Activated CD4-positive, alpha-beta T cell treated with anti-CD3 and anti-CD28 coated beads, Interleukin-2, amount 50 U/mL, for 4 hours (primary cell): ENCODE results near the gene OR51E2.

Experiments used
- DNase-seq, 2 experiments: peaks; one replicate each; pipeline ENCODE4 v3.0.0-alpha.2; 2020

Gene OR51E2

DNA sequence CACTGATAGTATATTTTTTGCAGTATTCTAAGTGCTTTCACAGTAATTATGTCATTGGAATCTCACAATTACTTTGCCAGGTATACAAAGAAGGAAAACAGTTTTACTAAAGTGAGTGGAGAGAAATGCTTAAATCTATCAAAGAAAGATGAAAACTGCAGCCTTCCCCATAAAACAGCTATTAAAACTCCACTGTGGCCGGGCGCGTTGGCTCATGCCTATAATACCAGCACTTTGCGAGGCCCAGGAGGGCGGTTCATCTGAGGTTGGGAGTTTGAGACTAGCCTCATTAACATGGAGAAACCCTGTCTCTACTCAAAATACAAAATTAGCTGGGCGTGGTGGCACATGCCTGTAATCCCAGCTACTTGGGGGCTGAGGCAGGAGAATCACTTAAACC lies 34.8 kb downstream of the OR51E2 start:
- no peak for DNase-seq

DNA sequence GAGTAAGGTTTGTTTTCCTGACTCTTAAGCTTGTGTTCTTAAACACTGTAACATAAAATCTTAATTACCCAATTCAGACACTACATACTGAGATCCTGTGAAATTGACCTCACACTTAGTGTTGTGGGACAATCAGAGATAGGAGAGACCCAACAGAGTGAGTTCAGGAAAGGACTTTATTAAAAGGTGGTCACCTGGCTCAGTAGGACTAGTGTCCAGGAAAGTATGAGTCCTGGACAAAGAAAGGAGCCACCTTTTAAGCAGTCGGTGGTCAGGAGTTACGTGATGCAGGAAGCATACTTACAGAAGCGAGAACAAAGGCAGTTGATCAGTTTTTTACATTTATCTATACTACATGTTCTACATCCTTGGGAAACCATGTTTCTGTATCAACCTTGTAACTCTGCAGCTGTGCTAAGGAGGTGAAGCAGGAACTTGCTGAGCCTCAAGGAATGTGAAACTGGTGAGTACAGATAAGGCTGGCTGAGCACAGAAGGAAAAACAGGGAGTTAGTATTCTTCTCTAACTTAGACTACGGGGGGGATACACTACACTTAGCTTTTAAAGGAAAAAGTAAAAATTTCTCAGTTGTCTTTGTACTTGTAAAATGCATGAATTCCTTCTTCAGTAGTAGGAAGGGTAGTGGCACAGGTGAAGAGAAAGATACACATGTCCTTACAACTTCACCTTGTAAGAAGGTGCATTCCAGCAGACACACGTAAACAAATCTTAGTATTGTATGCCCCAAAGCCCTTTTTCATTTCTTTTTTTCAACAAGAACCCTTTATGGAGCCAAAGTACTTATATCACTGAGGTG lies 38.8 kb downstream of the OR51E2 start:
- DNase-seq: no peak

DNA sequence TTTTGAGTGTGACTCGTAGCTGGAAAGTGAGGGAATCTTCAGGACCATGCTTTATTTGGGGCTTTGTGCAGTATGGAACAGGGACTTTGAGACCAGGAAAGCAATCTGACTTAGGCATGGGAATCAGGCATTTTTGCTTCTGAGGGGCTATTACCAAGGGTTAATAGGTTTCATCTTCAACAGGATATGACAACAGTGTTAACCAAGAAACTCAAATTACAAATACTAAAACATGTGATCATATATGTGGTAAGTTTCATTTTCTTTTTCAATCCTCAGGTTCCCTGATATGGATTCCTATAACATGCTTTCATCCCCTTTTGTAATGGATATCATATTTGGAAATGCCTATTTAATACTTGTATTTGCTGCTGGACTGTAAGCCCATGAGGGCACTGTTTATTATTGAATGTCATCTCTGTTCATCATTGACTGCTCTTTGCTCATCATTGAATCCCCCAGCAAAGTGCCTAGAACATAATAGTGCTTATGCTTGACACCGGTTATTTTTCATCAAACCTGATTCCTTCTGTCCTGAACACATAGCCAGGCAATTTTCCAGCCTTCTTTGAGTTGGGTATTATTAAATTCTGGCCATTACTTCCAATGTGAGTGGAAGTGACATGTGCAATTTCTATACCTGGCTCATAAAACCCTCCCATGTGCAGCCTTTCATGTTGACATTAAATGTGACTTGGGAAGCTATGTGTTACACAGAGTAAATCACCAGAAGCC lies 42.9 kb downstream of the OR51E2 start:
- DNase-seq: no peak

DNA sequence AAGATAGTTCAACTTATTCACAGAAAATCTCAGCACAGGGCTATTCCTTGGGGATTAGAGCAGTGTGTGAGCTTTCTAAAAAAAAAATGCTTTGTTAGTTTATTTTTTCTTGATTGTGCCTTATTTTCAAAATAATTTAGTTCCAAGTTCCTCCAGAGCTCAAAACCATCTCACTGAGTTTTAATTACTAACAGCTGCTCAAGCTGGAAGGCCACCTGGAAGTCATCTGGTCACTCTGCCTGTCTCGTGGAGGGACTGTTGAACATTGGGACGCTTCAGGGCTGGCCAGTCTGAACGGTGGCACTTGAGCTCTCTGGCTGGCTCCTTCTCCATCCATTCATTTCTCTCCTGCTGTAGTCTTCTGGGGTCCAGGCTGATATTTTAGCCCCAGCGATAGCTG lies 49.9 kb downstream of the OR51E2 start:
- no peak for DNase-seq

DNA sequence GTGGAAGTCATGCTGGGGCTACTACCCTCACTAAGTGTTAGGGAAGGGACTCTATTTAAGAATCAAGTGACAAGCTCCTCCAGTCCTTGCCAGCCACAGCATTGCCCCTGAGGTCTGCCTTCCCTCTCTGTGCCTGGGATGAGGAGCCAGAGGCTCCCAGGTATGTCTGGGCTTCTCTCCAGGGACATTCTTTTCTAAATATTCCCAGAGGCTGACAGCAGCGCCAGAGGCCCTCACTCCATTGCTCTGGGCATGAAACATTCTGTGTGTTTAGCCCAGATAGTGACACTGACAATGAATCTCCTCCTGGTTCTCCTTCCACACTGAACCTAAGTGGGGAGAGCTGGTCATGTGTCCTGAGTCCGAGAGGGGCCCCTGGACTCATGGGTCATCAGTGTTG lies 51.7 kb downstream of the OR51E2 start:
- no peak for DNase-seq

DNA sequence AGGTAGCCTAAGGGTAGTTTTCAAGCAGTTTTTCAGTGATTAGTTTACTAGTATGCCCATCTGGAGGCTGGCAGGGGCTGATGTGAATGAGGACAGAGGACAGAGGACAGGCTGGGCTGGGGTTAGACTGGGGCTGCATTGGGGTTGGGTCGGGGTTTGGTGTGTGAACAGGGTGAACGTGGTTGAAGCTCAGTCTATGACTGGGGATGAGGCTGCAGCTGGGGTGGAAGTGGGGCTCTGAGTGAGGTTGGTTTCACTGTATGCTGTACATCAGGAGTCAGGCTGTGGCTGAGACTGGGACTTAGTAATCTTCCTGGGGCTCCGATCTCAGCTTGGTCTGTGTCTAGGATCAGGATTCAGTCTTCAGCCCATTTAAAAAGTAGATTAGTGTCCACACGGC lies 53.4 kb downstream of the OR51E2 start:
- DNase-seq: no peak

DNA sequence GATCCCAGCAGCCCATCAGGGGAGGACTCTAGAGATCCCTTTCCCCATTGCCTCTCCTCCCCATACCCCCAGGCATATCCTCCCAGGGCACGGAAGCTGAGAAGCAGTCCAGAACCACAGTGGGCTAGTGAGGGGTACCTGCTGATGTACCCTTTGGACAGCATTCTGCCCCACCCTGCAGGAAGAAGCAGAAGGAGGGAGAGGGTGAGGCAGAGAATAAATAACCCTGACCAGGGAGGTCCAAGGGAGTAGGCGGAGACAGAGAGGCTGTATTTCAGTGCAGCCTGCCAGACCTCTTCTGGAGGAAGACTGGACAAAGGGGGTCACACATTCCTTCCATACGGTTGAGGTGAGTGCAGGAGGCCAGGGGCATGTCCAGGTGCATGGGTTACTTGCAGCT lies 54.0 kb downstream of the OR51E2 start, which contains the start of gene OR51E1:
TSS of gene OR51E1 (plus strand) at position 301 of the 400 bp plus-strand sequence. CDS start 8,545 bp downstream, outside the sequence.
- no peak for DNase-seq

DNA sequence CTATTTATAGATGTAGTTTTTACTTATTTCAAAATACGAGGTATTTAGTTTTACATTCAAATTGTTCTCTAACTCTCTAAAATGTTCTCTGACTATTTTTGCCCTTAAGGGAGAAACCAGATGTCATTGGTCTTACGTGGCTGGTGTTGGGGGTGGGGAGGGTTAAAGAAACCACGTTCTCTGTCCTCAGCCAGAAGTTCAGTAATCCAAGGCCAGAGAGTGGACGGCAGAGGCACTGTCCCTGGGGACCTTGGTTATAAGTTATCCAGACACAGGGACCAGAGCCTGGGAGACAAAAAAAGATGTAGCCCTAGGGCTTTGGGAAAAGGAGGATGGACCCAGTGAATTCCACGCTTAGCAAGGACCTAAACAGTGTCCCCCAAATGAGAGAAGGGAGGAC lies 54.6 kb downstream of the OR51E2 start:
- DNase-seq: no peak

DNA sequence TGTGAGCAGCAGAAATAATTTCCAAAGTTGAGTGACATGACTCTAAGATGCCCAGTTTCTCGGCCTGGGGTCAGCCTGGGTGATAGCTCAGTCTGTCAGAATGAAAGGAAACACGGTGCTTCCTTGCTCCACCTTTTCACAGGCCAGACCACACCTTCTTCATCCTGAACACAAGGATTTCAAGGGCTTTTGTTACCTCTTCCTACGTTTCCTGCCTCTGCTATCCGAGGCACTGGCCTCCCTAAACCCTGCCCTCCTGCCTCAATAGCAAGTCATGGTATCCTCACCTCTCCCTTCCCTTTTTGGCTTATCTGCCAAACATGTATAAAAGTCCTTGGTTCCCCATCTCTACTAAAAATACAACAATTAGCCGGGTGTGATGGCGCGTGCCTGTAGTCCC lies 55.6 kb downstream of the OR51E2 start:
- DNase-seq: no peak

DNA sequence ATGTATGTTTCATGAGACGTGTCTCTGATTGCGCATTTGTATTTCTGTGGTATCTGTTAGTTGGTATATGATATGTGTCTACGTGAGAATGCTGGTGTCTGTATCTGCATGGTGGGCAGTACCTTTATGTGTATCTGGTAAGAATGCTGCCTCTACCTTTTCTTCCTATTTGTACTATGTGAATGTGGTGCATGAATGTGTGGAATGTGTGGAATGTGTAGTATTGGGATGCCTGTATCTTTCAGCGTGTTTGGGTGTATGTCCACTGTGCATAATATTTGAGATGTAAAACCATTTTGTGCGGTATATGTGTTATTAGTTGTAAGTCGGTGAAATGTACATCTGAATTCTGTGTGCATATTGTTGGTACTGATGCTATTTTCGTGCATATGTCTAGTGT lies 56.2 kb downstream of the OR51E2 start:
- DNase-seq: no peak

DNA sequence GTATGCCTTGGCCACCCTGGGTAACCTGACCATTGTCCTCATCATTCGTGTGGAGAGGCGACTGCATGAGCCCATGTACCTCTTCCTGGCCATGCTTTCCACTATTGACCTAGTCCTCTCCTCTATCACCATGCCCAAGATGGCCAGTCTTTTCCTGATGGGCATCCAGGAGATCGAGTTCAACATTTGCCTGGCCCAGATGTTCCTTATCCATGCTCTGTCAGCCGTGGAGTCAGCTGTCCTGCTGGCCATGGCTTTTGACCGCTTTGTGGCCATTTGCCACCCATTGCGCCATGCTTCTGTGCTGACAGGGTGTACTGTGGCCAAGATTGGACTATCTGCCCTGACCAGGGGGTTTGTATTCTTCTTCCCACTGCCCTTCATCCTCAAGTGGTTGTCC lies 57.7 kb downstream of the OR51E2 start:
- no peak for DNase-seq

DNA sequence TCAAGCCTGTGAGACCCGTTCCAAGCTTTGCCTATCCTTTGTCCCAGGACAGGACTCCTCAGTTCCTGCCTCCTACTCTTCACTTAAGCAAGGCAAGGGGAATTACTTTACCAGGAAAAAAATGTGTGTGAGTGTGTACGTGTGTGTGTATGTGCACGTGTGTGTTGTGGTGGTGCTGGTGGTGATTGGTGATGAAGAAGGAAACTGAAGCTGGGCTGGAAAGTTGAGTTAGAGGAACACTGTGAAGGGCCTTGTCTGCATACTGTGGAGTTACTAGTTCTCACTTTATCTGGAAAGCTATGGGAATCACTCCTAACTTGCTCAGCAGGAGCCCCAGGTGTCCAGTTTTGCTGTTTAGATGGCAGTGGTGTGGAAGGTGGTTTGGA lies 60.0 kb downstream of the OR51E2 start:
- DNase-seq: no peak

DNA sequence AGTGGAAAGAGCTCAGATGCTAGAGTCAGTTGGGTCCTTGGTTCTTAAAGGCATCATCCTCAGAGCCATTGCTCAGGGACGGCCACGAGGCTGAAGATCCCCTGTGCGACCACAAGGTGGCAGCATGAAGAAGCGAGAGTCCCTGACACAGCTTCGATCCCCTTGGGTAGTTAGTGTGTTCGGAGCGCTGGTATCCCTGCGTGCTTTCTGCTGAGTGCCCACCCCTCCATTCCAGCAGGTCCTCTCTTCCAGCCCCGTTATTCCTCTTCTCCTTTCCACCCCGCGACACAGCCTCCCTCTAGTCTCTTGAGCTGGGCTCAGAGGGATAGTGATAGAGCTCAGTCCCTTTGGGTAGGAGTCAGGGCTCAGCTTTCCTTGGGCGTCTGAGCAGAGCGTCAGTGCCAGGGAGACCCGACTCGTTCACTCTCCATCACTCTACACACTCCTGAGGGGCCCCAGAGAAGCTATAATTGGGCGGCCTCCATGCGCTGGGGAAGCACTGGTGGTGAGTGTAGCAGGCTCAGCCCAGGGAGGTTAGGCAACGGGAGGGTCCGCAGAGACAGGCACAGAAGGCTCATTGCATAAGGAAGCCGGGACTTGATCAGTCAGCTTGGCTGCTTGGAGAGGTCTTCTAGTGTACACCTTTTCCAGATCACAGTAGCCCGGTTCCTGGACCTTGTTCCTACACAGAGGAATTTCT lies 60.5 kb downstream of the OR51E2 start, which contains the start of gene OR51D1:
TSS of gene OR51D1 (plus strand) at position 516 of the 700 bp plus-strand sequence. CDS start 2,314 bp downstream, outside the sequence.
- DNase-seq: peak; percentile 55 to 57

DNA sequence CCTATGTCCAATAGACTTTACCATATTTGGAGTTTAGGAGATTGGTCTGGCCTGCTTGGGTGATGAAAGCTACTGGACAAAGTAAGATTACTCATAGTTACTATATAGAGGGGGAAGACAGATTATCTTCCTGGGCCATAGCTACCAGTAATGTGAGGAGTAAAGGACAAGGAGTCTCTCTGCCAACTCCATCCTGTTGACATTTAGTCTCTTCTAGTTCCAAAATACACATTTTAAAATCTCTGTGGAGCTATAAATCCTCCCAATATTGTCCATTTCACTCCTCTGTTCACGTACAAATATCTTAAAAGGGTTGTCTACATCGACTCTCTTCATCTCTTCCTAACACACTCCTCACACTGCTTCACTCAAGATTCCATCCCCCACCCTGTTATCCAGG lies 61.5 kb downstream of the OR51E2 start:
- DNase-seq: no peak
